Nephron (organoid): ENCODE measurements around the gene SLC16A5.

Experiments used
- H3K27ac Mint-ChIP-seq, 3 experiments: 2 replicates each; pipeline ENCODE4 v1.8.0; 2020; ENCODE audit warnings: mixed read lengths in 3 of 3, mild to moderate bottlenecking in 2 of 3, moderate library complexity in 1 of 3
- H3K27me3 Mint-ChIP-seq: 2 replicates; pipeline ENCODE4 v1.8.0; 2021; ENCODE audit warnings: low read depth, mild to moderate bottlenecking, moderate library complexity, mixed read lengths
- H3K36me3 Mint-ChIP-seq: 2 replicates; pipeline ENCODE4 v1.8.0; 2020; ENCODE audit warnings: low read depth, mixed read lengths
- H3K4me1 Mint-ChIP-seq: 2 replicates; pipeline ENCODE4 v1.8.0; 2020; ENCODE audit warnings: mixed read lengths
- H3K4me3 Mint-ChIP-seq, 3 experiments: 2 replicates each; pipeline ENCODE4 v1.8.0; 2020; ENCODE audit warnings: mild to moderate bottlenecking in 3 of 3, mixed read lengths in 3 of 3, moderate library complexity in 2 of 3
- H3K9me3 Mint-ChIP-seq: 2 replicates; pipeline ENCODE4 v1.8.0; 2020; ENCODE audit warnings: mixed read lengths
- CTCF ChIP-seq, 3 experiments: fragments of 200-600 bp; sonication (generic); IDR thresholded peaks; one replicate each; pipeline ENCODE4 v1.5.0; 2021; ENCODE audit warnings: antibody characterized with exemption in 3 of 3; ENCODE audit not compliant: unreplicated experiment in 3 of 3

SLC16A5 gene

GRCh38 chr17:75094871-75095399 lies 7.2 kb downstream of the SLC16A5 start:
- Mint-ChIP-seq H3K27ac (no peak overlapping the region), H3K36me3 (peaks cover 10% of the 10 kb centered on the region), H3K4me1 (peaks cover 29% of the 10 kb centered on the region), H3K9me3 (no peaks in the 10 kb centered on the region), H3K27me3 (no peaks in the 10 kb centered on the region), H3K4me3 (no peak overlapping the region)
- TF ChIP-seq CTCF (IDR thresholded peaks at IDR 0.05; ENCODE audit: unreplicated experiment in 3 of 3): no peak

GRCh38 chr17:75096082-75096625 lies 8.4 kb downstream of the SLC16A5 start:
- Mint-ChIP-seq H3K9me3 (no peaks in the 10 kb centered on the region), H3K27me3 (no peaks in the 10 kb centered on the region), H3K4me3 (no peak overlapping the region), H3K36me3 (peaks cover 10% of the 10 kb centered on the region), H3K27ac (peak overlapping the region in 2 of 3 experiments; percentile 58 to 65), H3K4me1 (peaks cover 19% of the 10 kb centered on the region)
- TF ChIP-seq CTCF (IDR thresholded peaks at IDR 0.05; ENCODE audit: unreplicated experiment in 3 of 3): no peak

- no peak overlapping the region for H3K4me3 Mint-ChIP-seq
- H3K4me1 Mint-ChIP-seq: peaks cover 1% of the 10 kb centered on the region
- no peak overlapping the region for H3K27ac Mint-ChIP-seq
- no peak for TF ChIP-seq CTCF (IDR thresholded peaks at IDR 0.05; ENCODE audit: unreplicated experiment in 3 of 3)
- peaks cover 14% of the 10 kb centered on the region for H3K36me3 Mint-ChIP-seq
- H3K27me3 Mint-ChIP-seq: no peaks in the 10 kb centered on the region
- no peaks in the 10 kb centered on the region for H3K9me3 Mint-ChIP-seq
These were observed 10.1 kb downstream of the SLC16A5 start for GRCh38 chr17:75097865-75098264.

- no peak for TF ChIP-seq CTCF (IDR thresholded peaks at IDR 0.05; ENCODE audit: unreplicated experiment in 3 of 3)
- no peaks in the 10 kb centered on the region for H3K4me1 Mint-ChIP-seq
These were observed 11.1 kb downstream of the SLC16A5 start for GRCh38 chr17:75098861-75099260.

GRCh38 chr17:75099881-75100595 lies 12.3 kb downstream of the SLC16A5 start:
- H3K9me3 Mint-ChIP-seq: no peaks in the 10 kb centered on the region
- H3K4me1 Mint-ChIP-seq: no peaks in the 10 kb centered on the region
- H3K27ac Mint-ChIP-seq: no peak overlapping the region
- TF ChIP-seq CTCF (IDR thresholded peaks at IDR 0.05; ENCODE audit: unreplicated experiment in 3 of 3): no peak
- H3K36me3 Mint-ChIP-seq: peaks cover 14% of the 10 kb centered on the region
- peaks cover 3% of the 10 kb centered on the region for H3K27me3 Mint-ChIP-seq
- H3K4me3 Mint-ChIP-seq: no peak overlapping the region

More at GRCh38 chr17:75098861-75099260, 11.1 kb downstream of the SLC16A5 start:
- Mint-ChIP-seq H3K4me3 (no peak overlapping the region), H3K36me3 (peaks cover 14% of the 10 kb centered on the region), H3K9me3 (no peaks in the 10 kb centered on the region), H3K27ac (no peak overlapping the region), H3K27me3 (peaks cover 1% of the 10 kb centered on the region)
